Limb (tissue), 2 donors: ENCODE measurements around the gene SYCP2.
"Not testable (repeated sequence)": the region's sequence is repeated elsewhere in the genome, so short reads cannot be mapped to it uniquely, and the experiment has no call there.

Source experiments
- DNase-seq, 2 donors: peaks; one replicate each; pipeline ENCODE4 v3.0.0-alpha.2; 2016; ENCODE audit errors: extremely low spot score in 2 of 2

The SYCP2 gene, protein sequence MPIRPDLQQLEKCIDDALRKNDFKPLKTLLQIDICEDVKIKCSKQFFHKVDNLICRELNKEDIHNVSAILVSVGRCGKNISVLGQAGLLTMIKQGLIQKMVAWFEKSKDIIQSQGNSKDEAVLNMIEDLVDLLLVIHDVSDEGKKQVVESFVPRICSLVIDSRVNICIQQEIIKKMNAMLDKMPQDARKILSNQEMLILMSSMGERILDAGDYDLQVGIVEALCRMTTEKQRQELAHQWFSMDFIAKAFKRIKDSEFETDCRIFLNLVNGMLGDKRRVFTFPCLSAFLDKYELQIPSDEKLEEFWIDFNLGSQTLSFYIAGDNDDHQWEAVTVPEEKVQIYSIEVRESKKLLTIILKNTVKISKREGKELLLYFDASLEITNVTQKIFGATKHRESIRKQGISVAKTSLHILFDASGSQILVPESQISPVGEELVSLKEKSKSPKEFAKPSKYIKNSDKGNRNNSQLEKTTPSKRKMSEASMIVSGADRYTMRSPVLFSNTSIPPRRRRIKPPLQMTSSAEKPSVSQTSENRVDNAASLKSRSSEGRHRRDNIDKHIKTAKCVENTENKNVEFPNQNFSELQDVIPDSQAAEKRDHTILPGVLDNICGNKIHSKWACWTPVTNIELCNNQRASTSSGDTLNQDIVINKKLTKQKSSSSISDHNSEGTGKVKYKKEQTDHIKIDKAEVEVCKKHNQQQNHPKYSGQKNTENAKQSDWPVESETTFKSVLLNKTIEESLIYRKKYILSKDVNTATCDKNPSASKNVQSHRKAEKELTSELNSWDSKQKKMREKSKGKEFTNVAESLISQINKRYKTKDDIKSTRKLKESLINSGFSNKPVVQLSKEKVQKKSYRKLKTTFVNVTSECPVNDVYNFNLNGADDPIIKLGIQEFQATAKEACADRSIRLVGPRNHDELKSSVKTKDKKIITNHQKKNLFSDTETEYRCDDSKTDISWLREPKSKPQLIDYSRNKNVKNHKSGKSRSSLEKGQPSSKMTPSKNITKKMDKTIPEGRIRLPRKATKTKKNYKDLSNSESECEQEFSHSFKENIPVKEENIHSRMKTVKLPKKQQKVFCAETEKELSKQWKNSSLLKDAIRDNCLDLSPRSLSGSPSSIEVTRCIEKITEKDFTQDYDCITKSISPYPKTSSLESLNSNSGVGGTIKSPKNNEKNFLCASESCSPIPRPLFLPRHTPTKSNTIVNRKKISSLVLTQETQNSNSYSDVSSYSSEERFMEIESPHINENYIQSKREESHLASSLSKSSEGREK (N-terminal part only)

DNA sequence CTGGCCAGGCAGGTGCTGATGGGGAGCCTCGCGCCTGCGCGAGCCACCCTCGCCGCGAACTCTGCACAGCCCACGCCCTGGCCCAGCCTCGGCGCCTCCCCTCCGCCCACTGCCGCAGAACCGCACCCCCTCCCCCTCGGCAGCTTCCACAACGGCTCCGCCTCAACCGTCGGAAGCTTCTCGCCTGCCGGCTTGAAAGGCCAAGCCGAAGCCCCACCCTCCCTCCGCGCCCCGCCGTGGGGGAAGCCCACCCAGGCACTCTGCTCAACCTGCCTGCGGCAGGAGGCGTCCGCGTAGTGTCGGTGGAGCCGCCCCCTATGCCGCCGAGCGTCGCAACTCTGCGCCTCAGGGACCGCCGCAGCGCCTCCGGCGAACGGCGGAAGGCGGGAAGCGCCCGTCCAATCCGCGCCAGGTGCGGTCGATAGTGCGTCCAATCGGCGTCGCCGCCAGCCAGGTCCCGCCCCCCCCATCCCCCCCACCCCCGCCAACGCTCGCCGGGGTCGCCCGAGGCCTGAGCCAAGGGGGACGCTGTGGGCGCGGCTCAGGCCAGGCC lies at the start of gene SYCP2:
SYCP2 (minus strand) TSS at position 342 of the 553 bp plus-strand sequence. CDS start 11,224 bp downstream, outside the sequence.
- peak in 1 of 2 donors; percentile 81 for DNase-seq

DNA sequence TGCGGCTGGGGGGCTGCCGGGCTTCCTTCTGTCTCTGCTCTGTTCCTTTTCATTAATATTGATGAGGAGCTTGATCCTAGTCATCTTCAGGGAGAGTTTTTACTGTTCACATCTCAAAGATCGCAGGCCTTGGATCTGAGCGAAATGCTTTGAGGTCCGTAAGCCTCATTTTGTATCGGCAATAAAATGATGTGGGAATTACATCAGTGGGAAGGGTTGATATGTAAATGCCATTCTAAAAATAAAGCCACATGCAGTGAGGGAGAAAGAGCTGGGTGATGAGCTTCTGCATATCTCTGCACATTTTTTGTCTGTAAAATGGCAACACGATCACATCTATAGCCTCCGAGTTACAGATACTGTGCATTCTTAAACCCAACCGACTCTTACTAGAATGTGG lies 49.6 kb upstream of the SYCP2 start:
- DNase-seq: no peak

DNA sequence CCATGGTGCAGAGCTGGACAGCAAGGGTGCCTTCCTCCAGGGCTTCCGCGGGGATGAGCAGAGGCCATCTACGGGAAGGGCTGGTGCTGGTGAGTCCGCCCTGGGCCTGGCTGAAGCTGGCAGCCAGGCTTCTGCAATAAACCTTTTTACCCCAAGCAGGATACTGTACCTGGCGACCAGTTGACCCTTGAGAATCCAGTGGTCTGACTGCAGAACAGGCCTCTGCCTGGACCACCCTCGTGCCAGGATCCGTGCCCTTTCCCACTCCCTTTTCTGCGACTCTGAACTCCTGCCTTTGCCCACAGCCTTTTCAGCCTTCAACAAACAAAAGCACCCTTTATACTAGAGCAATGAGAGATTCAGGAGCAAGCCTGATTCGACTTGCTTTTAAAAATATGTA lies 43.6 kb upstream of the SYCP2 start:
- DNase-seq: no peak

DNA sequence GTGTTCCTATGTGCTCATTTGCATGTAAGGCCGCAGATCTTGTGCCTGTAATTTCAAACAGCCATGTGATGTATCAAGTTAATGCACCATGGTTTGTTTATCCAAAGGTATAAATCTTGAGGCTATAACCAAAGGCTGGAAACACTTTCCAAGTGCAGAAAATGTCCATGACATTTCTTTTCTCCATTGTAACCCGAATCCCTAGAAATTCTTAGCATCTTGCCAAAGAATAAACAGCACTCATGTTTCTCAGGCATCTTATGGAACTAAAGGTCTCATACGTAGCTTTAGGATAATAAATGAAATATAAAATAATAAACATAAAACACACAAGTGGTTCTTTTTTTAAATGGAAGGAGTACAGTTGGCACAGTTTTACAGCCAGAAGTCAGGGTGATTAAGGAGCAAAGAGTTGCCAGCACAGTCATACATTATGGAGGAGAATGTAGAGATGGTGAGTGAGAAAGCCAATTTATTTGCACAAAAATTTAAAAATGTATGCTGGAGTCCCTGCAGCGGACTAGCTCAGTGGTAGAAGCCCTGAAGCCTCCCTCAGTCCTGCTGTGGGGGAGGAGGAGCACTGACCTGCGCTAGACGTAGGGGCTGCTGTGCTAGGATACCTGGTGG lies 42.8 kb upstream of the SYCP2 start:
- peak in 1 of 2 donors; percentile 32 for DNase-seq

DNA sequence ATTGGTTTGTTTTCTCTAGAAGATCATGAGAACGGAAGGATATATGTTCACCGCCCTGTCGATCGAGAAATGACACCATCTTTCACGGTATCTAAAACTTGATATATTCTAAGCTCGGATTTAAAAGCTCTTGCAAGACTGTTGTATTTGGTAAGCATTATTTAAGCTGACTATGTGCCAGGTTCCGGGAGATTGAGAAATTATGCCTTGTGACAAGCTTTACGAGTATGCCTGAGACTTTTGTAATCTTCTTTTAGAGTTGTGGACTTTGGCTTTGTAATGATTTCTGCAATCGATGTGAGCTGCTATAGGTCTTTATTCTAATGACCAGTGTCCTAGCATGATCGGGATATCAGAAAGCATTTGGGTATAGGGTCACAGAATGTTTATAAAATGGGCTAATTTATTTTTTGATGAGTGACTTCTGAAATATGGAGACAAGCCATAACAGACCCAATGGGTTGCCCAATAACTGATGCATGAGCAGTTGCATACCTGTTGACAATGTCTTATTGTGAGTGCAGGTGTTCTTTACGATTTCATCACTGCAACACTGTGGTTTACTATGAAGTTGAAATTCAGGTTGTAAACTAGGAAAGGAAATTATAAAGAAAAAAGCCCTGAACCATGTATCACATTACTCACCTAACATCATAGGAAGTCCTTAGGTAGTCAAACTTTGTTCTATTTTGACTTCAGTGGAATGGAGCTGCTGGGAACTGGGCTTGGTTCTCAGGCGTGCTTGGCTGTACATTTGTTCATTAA lies 38.8 kb upstream of the SYCP2 start:
- no peak for DNase-seq

DNA sequence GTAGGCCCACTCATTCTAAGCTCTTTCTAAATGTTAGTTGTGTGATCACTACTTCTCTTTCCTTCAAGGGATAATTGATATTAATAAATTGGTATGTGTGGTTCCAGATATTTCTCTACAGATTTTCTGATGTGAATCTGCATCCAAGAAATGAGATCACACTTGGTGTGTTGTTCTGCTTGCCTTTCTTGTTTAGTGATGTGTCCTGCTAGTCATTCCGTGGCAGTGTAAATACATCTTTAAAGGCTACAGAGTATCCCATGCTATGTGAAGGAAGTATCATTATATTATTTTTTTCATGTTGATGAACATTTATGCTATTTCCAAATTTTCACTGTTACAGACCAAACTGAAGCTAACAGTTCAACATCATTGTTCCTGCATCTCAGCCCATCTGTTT lies 38.0 kb upstream of the SYCP2 start:
- no peak for DNase-seq

DNA sequence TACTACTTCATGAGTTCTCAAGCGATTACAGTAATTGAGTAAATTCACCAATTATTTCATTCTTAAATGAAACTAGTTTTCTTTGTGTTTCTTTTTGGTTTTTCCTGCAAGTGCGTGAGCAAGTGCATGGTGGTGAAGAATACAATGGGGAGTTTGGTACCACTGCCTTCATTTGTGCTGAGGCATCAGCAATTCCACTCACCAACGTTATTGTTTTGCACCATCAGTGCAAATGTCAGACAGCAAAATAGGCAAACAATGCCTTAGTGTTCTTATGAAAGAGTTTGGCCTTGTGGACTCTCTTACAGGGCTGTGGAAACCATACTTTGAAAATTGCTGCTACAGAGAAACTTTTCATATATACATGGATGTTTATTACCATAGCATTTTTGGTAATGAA lies 33.0 kb upstream of the SYCP2 start:
- no peak for DNase-seq

DNA sequence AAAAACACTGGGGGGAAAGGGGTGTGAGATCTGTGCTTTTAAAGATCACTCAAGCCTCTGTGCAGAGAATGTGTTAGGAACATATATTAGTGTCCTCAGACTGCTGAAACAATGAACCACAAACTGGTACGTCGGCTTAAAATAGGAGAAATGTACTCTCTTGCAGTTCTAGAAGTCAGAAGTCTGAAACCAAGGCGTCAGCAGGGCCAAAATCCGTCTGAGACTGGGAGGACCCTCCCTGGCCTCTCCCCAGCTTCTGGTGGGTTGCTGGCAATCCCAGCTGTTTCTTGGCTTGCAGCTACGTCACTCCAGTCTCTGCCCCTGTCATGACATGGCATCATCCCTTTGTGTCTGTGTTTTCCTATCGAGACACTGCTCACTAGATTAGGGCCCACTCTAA lies 28.7 kb upstream of the SYCP2 start:
- DNase-seq: no peak

DNA sequence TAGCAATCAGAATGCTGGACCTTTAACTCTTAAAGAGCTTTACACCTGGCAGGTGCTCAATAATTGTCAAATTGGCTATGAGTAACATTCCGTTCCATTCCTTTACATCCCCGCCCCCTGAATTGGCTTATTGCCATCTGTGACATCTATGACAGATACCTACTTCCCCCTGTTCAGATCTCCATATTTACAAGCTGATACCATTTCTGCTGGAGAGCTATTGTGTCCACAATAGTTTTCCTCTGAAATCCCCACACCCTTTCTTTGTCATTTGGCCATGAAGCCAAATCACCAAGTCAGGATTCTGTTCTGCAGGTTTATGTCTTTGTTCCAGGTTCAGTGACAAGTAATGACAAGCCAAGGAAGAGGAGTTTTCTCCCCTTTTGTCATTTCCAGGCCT lies 28.0 kb upstream of the SYCP2 start:
- DNase-seq: no peak

DNA sequence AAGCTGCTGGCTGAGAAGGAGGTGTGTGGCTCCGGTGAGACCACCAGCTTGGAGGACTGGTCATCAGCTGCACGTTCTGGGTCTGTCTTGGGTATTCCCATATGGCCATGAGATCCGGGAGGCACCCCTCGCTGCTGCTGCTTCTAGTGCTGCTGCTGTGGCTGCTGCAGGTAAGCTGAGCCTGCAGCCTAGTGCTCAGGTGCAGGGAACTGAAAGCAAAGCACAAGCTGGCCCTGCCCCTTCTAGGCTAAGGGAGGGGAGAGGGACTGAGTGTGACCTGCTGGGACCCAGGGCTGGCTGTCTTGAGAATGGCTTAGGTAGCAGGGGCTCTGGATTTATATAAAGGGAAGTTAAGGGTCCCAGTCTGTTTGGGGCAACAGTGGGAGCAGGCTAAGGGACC lies 25.2 kb upstream of the SYCP2 start:
- no peak for DNase-seq

DNA sequence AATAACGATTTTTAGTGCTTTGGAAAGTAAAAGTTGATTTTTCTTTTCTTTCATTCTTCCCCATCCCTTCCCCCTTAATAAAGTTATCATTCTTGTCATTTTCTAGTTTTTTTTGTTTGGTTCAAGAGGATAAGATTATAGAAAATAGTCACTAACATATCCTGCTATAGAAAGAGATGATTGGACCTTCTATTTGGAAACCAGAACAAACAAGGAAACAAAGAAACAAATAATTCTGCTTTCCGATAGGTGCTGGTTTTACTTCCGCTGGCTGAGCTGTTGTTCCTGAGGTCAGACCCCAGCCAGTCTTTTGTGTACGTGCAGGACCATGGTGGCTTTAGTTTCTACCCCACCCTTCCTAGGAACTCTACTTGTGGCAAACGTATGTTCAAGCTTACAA lies 24.7 kb upstream of the SYCP2 start, which contains the start of gene CDH26:
CDH26 (plus strand) TSS at position 301 of the 400 bp plus-strand sequence. CDS start 304 bp downstream, outside the sequence.
- DNase-seq: no peak

DNA sequence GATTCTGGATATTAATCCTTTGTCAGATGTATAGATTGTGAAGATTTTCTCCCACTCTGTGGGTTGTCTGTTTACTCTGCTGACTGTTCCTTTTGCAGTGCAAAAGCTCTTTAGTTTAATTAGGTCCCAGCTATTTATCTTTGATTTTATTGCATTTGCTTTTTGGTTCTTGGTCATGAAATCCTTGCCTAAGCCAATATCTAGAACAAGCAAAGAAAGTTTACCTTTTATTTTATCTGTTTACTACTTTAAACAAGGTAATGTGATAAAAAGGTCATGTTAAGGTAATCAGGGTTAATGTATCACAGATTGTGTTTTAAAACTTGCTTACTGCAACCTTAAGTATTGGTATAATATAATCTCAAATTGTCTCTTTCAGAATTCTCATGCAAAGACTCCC lies 24.1 kb upstream of the SYCP2 start:
- DNase-seq: not testable (repeated sequence)

DNA sequence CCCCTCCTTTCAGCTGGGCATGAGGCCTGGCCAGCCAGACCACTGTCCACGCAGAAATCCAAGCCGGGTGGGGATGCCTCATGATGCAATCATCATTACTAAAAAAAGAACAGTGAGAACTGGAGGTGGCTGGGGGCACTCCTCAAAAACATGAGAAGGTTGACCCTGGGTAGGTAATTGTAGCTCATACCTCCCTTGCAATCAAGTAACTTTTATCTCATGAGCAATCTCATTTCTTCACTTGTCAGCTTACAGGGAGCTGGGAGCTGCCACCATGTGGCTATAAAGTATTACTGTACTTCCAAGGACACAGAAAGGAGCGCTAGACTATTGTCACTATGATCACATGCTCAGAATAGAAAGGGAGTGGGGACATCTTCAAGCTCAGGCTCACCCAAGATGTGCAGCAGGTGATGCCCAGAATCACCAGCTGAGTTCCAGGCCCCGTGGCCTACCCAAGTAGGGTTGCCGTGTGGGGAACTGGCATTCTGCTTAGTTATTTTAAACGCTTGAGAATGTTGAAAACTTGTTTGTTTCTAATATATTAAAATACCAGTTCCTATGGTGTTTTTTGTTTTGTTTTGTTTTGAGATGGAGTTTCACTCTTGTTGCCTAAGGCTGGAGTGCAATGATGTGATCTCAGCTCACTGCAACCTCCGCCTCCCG lies 21.8 kb upstream of the SYCP2 start:
- no peak for DNase-seq

DNA sequence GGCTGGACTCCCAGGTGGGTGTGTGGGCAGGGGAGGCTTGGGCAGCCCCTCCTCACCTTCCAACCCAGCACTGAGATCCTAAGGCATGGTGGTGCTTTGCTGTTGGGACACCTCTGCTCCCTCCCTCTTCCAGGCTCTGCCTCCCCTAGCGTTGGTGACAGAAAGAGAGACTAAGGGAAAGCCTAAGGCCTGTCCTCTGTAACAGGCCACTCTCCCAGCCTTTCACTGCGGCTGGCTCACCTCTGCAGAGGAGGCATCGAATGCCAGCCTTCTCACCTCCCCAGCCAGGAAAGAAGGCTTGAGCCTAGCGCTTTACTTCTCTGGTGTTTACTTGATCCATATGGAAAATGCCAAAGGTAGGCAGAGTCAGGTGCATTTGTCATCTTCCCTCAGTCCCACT lies 21.3 kb upstream of the SYCP2 start:
- DNase-seq: no peak

DNA sequence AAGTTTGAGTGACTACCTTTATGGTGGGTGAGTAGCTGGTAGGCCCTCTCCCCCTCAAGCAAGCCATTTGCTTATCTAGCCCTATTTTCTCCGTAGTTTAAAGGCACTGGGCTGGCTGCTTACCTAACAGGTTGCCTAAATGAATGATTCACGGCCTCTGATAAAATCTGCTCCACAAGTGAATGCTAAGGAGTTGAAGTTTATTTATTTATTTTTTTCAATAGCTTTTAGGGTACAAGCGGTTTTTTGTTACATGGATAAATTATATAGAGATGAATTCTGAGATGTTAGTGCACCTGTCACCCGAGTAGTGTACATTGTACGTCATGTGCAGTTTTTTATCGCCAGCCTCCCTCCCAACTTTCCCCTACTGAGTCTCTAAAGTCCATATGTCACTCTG lies 16.5 kb upstream of the SYCP2 start:
- DNase-seq: no peak

DNA sequence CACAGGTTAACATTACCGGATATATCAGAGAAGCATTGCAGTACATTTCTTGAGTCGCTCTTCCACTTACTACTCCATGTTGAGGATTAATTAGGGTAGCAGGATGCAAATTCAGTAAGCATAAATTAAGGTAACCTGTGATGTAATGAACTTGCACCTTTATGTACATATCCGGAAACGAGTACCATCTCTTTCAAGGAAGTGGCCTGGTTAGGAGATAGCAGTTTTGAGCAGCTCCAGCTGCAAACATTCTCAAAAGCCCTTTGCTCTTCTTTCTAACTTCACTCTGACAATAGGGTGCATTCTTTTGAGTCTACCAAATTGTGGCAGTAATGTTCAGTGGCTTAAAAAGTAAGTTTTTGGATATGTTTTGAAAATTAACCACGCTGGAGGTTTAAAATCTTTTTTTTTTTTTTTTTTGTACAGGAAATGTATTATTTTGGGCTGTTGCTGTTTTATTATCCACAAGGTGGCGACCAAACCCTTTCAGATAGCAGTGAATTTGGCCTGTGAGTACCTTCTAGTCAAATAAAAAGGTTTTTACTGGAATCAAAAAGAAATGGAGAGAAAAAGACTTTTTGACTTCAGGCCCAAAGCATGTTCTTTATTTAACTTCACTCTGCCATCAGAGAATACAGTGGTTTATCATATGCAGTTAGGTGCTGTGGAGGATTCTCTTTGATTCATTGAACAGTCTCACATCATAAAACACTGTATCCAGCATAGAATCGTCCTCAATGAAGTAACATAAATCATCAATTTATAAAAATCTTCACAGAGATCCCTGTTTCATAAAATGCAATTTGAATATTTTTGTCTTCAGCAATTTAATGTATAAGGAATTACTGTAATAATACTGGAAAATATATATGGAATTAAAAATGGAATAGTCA lies 15.6 kb upstream of the SYCP2 start:
- DNase-seq: peak in 1 of 2 donors; percentile 72

DNA sequence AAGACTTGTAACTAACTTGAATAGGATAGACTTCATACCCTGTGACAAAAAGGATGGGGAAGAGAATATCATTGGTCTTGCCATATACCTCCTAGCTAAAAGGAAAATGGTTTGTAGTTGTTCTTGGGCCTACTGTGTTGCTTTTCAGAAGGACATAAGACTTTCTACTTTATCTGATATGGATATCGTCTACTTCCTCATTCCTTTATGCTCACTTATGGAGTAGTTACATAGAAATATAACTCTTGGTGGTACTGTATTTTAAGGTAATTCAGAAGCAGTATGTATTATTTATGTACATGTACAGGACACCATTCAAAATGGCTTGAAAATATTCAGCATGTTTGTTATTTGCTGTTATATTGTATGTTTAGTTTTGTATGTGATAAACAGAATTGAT lies 14.8 kb upstream of the SYCP2 start:
- DNase-seq: no peak

DNA sequence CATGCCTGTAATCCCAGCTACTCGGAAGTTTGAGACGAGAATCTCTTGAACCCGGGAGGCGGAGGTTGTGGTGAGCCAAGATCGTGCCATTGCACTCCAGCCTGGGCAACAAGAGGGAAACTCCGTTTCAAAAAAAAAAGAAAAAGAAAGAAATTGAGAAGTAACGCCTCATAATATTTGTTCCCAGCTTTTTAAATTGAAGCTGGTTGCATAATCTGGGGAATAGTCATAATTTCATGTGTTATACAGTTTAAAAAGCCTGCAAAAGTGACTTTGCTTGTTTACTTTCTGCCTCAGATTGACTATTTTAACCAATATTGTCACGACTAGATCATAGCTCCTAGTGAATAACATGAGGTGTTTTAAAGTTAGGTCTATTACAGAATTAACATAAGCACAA lies 13.9 kb upstream of the SYCP2 start:
- DNase-seq: no peak

DNA sequence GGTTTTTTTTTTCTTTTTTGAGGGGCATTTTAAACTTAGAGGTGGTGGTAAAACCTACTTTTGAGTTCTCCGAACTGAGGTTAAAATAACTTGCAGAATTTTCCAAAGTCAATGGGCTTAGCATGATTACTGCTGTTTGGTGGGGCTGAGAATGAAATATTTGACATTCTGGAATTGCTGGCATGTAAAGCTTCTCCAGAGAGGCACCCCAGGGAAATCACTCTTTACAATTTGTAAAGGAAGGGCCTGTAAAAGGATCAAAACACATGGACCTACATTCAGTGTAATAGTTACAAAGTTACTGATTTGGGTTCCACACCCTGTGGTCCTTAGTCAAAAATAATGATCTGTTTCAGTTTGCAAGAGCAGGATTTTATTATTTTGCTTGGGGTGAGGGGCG lies 12.3 kb upstream of the SYCP2 start:
- DNase-seq: no peak
